Hematopoietic multipotent progenitor cell (in vitro differentiated cells): ENCODE measurements around the gene UBE2G1. TPM values are rescaled to one million over a fixed set of nuclear protein-coding genes. Genes with fewer than 3 reads are reported as not detected.
"Not testable (repeated sequence)": the region's sequence is repeated elsewhere in the genome, so short reads cannot be mapped to it uniquely, and the experiment has no call there.

Experiments used
- DNase-seq, 3 donors: peaks; one replicate each; pipeline ENCODE4 v3.0.0-alpha.2; 2011 to 2015; ENCODE audit warnings: low read depth in 2 of 3, low spot score in 2 of 3
- total RNA-seq: library from RNA; depleted of rRNA; stranded (reverse); fragments of >200 nt; gene quantifications from one replicate; pipeline ENCODE4 v1.2.3, GENCODE V29; 2012

The UBE2G1 gene
- total RNA-seq, 1 donor, result 19.9 TPM

DNA sequence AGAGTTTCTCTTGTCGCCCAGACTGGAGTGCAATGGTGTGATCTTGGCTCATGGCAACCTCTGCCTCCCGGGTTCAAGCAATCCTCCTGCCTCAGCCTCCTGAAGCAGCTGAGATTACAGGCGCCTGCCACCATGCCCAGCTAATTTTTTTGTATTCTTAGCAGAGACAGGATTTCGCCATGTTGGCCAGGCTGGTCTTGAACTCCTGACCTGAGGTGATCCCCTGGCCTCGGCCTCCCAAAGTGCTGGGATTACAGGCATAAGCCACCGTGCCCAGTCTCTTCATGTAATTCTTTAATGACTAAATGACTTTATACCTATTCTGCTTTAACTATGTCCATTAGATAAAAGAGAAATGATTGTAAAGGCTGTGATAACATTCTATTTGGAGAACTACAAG is 111.2 kb downstream of the UBE2G1 start:
- not testable (repeated sequence) for DNase-seq

DNA sequence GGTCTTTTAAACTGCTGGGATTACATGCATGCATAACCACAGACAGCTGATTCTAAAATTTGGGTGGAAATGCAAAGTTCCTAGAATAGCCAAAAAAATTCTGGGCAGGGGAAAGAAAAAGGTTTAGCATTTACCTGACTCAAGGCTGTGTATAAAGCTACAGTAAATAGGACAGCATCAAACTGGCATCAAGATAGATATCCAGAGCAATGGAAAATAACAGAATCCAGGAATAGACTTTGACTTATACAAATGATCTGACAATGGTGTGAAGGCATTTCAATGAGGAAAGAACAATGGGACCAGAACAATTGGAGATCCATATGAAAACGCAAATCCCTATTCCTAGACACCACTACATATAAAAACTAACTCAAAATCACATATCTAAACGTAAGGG is 115.6 kb downstream of the UBE2G1 start:
- DNase-seq, result no peak

DNA sequence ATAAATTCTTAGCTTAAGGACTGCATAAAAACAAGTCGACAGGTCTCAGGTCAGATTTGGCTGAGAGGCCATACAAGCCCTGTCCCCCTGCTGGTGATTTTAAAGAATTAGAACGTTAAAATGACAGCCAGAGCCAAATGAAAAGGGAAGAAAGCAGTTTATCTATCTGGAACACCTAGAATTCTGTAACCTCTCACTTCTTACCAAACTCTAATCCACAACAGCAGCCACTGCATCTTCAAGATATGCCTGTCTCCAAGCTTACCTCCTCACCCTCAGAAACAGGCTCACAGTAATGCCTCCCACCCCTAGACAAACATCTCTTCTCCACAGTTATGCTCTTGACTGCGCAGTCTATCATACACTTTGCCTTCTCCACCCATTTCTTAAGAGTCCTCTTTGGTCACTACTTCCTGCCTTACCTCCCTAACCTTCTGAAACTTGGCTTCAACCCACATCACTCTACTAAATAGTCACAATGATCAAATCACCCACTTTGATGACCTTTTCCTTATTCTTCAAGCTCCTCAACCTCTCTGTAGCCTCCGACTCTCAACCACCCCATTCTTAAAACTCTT is 116.9 kb downstream of the UBE2G1 start:
- peak in 2 of 3 donors; percentile 58 to 77 for DNase-seq

DNA sequence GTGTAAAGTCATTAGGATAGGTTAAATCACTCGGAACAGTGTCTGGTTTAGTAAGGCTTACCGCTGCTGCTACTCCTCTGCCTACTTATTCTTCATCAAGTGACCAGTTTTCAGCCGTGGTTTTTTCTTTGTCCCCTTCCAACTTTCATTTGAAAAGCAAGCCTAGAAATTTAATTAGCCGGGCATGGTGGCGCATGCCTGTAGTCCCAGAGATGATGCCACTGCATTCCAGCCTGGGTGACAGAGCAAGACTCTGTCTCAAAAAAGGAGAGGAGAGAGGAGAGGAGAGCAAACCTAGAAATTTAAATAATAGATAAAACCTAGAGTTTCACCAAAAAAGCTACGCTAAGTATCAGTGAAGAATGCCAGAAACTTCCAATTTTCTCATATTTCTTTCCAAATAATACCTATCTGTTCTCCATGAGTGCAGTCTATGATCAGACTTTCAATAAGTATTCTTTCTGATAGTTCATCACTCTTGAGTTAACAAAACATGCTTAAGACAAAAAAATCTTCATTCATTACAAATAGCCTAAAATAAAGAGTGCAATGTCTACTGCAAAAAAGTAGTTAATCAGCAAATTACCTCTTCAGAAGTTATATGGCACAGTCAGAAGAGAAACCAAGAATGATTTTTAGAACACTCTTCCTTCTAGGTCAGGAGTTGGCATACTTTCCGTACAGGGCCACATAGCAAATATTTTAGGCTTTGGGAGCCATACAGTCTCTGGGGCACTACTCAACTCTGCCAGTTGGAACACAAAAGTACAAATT is 117.8 kb downstream of the UBE2G1 start:
- DNase-seq, result no peak

GRCh38 chr17:4247971-4248388 is 118.5 kb downstream of the UBE2G1 start:
- DNase-seq, result no peak

- no peak for DNase-seq
Measured at GRCh38 chr17:4247361-4247970, 119.0 kb downstream of the UBE2G1 start.

DNA sequence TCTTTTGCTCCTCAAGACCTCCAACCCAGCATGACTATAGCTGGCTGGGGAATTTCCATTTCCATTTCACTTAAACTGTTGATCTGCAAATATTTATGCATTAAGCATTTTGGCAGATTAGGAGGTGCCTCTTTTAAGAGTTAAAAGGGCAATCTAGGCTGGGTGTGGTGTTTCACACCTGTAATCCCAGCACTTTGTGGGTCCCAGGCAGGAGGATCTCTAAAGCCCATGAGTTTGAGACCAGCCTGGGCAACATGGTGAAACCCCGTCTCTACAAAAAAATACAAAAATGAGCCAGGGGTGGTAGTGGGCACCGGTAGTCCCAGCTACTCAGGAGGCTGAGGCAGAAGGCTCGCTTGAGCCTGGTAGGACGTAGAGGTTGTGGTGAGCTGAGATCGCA is 119.8 kb downstream of the UBE2G1 start:
- no peak for DNase-seq

DNA sequence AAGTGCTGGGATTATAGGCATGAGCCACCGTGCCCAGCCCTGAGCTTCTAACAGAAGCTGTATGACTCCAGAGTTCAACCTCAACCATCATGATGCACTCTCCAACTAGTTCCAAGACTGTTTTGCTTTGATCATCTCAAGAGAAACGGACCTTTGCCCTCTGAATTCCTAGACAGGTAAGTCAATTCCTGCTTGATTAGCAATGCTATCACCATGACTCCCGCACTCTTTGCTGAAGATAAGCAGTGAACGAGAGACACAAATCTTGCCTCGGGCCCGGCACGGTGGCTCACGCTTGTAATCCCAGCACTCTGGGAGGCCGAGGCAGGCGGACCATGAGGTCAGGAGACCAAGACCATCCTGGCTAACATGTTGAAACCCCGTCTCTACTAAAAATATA is 124.9 kb downstream of the UBE2G1 start:
- DNase-seq, result no peak

GRCh38 chr17:4236456-4236855 is 130.0 kb downstream of the UBE2G1 start:
- DNase-seq, result no peak

GRCh38 chr17:4235372-4236279 is 130.8 kb downstream of the UBE2G1 start:
- no peak for DNase-seq

DNA sequence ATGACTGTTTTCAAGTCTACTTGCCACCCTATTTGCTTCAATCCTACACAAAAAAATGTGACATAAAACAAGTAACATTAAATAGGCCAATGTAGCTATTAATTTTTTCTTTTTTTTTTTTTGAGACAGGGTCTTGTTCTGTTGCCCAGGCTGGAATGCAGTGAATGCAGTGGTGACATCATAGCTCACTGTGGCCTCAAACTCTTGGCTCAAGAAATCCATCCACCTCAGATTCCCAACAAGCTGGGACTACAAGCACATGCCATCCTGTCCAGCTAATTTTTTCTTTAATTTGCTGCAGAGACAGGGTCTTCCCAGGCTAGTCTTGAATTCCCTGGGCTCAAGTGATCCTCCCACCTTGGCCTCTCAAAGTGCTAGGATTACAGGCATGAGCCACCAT is 132.1 kb downstream of the UBE2G1 start:
- no peak for DNase-seq

- no peak for DNase-seq
Measured at GRCh38 chr17:4233668-4234258, 132.7 kb downstream of the UBE2G1 start.

GRCh38 chr17:4232168-4232813 is 134.2 kb downstream of the UBE2G1 start:
- DNase-seq, result no peak

DNA sequence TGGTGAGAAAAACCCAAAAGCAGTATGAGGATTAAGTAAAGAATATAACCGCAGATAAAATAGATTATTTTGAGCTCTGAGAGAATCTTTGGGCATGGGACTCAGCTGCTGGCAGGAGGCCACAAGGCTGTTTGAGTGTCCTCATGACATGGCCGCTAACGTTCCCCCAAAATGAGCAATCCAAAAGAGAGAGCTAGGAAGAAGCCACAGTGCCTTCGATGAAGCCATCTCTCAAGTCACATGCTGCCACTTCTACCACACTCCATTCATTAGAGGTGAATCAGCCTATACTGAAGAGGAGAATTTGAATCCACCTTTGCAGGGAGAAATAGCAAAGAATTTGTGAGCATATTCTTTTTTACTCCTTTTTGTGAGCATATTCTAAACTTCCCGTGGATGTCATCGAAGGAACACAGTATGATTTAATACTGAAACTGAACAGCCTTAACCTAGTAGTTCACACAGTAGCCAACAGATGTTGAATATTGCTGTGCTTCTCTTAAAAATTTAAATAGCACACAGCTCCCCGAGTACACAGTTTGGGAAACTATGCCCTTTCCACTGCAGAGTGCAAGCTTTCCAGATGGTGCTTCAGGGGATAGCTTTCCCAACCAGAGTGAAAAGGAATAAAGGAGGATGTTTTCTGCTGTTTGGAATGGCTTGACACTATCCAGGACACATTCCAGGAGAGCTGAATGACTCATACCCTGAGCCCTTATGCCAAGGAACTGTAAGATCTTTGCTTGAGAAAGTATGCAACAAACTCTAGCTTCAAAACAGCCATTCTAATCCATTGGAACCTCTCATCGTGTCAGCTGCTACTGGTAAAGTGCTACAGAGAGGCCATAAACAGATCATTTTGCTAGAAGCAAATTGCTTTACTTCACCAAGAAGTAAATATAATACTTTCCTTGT is 136.6 kb downstream of the UBE2G1 start:
- no peak for DNase-seq

- DNase-seq, result no peak
Measured at GRCh38 chr17:4221899-4222659, 144.4 kb downstream of the UBE2G1 start.

DNA sequence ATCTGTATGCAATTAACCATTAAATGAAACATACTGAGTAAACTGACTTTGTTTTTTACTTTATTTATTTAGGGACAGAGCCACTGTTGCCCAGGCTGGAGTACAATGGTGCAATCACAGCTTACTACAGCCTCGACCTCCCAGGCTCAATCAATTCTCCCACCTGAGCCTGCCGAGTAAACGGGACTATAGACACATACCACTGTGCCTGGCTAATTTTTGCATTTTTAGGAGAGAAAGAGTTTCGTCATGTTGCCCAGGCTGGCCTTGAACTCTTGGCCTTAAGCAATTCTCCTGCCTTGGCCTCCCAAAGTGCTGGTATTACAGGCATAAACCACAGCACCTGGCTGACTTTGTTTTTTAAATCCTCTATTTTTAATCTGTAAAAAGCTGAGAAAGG is 145.3 kb downstream of the UBE2G1 start:
- no peak for DNase-seq

DNA sequence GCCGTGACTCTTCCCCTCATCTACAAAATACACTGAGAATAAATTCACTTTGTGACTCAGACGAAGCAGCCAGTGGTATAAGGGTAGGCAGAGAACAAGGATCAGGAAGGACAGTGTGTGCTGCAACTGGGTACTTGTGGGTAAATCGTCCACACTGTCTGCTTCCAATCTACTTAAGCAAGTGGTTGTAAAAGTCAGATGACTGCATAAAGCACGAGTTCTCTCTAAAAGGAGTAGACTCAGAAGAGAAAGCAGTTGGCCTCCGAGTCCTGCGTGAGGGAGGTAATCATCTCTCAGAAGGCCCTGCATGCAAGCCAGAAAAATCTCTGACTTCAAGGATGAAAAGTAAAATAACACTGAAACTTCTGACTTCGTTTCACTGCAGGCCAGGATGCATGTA is 145.8 kb downstream of the UBE2G1 start:
- DNase-seq, result no peak
